C4-2B (cell line): ENCODE data around the gene RORC.

ENCODE experiments used
- CTCF ChIP-seq: fragments of 450-650 bp; conservative IDR thresholded peaks from 2 replicates; pipeline ENCODE4 v1.5.1; 2017; ENCODE audit warnings: mild to moderate bottlenecking
- ZFX ChIP-seq: fragments of 450-650 bp; IDR thresholded peaks from 2 replicates; pipeline ENCODE4 v1.6.1; 2017

GRCh38 chr1:151802372-151802771 lies 29.2 kb downstream of the RORC start:
- no peak for TF ChIP-seq CTCF
- TF ChIP-seq ZFX = no peak
